NOMO-1 (cell line): ENCODE data around the gene IL36B.

ENCODE experiments used
- DNase-seq, 2 experiments: peaks; one replicate each; lab custom pipeline; 2025; ENCODE audit not compliant: unreplicated experiment in 2 of 2; lab: John Stamatoyannopoulos, UW

The IL36B gene

DNA sequence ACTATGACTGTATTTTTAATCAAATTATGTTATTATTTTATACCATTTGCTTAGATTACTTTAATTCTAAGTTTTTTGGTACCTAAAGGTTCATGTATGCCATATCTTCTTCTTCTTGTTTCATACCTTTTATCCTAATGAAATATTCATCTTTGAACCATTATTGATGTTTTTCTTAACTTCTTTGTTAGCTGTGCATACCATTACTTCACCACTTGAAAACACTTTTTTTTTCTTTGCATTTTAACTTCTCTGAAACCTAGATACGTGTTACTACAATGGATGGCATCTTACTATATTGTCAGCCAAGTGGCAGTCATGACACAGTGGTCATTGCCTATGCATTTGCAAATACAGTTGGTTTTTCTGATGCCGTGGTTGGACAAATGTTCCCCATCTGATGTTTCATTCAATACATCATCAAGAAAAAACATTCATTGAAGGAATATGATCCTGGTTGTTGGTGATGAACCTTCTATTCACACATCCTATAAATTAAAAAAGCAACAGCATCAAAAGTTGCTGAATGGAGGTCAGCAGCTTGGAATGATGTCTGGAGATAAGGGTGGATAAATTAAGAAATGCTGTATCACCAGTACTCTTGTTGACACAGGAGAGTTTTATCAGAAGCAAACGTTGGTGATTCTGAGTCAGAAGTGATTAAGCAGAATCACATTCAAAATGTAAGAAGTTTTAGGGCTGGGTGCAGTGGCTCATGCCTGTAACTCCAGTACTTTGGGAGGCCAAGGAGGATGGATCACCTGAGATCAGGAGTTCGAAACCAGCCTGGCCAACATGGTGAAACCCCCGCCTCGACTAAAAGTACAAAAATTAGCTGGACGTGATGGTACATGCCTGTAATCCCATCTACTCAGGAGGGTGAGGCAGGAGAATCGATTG lies 40.0 kb downstream of the IL36B start:
- DNase-seq, result no peak

- DNase-seq, result no peak
Observed at GRCh38 chr2:113011108-113011507, 41.6 kb downstream of the IL36B start.

DNA sequence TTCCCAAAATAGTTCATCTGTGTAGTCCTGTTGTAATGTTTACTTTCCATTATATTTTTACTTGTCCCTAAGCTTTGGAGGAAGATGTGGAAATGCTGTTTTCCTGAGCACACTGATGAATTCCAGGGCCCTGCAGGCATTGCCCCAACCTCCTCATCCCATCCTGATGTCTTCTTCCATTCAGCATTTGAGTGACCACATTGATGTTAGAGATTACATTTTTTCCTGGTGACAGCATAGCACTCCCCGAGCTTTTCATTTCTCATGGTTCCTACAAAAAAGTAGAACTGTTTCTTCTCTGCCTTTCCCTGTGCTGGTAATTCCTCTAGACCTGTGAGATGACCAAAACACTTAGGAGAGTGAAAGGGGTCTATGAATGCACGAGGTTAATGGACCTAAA lies 42.6 kb downstream of the IL36B start:
- DNase-seq, result no peak

GRCh38 chr2:113009622-113010021 lies 43.0 kb downstream of the IL36B start:
- no peak for DNase-seq

- DNase-seq, result no peak
Observed at GRCh38 chr2:113007250-113007649, 45.4 kb downstream of the IL36B start.

- no peak for DNase-seq
Observed at GRCh38 chr2:113005030-113005509, 47.6 kb downstream of the IL36B start, which contains the start of gene IL36A. Gene IL36A (plus strand): TSS chr2:113005459. CDS start chr2:113005872, 413 bp downstream.

DNA sequence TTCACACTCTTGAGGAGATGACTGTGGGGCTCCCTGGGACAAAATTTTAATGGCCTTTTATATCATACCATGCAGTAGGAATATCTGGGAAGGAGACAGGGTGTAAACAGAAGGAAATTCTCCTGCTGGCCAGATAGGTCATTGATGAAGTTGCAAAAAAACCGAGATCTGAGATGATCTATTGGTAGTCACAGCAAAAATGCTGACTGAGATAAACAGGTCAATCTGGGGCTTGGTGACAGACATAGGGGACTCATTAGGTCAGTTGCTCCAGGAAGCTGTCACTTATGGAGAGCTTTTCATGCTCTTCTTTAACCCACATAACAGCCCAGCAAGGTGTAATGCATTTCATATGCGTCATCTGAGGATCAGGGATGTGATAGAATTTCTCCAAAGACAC lies 50.0 kb downstream of the IL36B start:
- no peak for DNase-seq

DNA sequence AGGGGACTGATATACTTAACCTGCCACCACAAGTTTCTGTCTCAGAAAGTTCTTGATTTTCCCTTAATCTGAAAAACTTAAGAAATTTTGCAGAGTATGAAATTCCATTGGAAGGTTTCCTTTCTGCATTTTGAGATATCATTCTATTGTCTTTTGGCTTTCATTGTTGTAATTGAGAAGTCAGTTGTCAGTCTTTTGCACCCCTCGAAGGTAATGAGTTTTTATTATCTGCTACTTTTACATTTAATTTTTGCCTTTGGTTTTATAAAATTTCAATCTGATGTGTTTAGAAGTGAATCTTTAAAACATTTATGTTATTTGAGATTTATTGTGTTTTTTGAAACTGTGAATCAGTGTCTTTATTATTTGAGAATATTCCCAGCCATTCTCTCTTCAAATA lies 52.2 kb downstream of the IL36B start:
- DNase-seq, result no peak

DNA sequence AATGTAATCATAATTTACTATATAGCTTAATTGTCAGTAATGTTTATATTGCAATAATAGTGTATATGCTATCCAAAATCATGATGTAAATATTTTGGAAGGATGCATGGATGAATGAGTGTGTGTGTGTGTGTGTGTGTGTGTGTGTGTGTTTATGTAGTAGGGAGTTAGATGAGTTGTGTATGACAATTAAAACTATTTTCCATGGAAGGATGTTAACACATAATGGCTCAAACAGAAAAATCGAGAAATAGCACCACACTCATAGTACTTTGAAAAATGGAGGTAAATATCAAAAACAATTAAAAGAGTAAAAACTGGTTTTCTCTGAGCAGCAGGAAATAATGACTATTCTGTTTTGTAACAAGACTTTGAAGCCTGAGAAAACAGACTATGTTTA lies 55.5 kb downstream of the IL36B start:
- no peak for DNase-seq

GRCh38 chr2:112996635-112997034 lies 56.0 kb downstream of the IL36B start:
- no peak for DNase-seq

GRCh38 chr2:112995346-112995920 lies 57.2 kb downstream of the IL36B start:
- no peak for DNase-seq

DNA sequence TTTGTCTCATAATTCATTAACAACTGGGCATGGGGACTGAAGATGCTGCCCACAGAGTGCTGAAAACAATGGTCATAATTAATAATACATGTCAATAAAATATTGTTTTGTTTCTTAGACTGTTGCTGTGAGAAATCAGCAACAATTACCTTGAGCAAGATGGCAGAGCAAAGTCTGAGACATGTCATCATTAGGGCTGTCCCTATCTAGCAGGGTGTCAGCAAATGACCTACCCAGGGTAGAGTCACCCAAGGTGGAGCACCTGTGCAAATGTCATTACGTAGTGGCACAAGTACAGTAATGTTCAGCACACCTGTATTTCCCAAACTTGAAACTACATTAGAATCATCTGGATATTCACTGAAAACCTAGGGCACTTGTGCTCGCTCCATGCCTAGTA lies 58.0 kb downstream of the IL36B start:
- no peak for DNase-seq

DNA sequence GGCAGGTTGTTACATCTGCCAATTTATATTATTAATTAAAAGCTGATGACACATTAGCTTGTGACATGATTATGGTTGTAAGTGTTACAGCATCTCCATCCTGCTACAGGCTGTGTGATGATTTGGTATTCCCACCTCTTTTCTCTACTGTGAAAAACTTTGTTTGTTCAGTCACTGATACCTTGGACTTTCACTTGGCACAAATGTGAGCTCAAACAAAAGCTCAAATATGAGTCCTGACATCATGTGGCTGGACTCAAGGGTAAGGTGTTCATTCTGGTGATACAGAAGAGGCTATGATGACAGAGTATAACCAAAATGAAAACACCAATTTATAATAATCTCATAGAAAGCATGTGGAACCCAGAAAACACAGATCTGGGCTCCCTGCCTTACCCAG lies 58.8 kb downstream of the IL36B start:
- no peak for DNase-seq

DNA sequence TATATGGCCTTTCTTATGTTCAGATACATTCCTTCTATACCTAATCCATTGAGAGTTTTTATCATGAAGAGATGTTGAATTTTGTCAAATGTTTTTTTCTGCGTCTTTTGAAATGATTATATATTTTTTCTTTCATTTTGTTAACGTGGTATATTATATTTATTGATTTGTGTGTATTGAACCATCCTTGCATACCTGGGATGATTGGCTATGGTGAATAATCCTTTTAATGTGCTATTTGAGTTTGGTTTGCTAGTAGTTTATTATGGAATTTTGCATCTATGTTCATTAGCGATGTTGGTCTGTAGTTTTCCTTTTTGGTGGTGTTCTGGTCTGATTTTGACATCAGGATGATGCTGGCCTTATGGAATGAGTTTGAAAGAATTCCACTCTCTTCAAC lies 63.1 kb downstream of the IL36B start:
- DNase-seq, result no peak

DNA sequence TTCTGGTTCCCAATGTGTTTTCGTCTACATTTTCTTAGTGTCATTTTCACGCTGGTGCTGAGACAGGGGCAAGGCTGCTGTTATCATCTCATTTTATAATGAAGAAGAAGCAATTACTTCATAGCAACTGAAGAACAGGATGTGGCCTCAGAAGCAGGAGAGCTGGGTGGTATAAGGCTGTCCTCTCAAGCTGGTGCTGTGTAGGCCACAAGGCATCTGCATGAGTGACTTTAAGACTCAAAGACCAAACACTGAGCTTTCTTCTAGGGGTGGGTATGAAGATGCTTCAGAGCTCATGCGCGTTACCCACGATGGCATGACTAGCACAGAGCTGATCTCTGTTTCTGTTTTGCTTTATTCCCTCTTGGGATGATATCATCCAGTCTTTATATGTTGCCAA lies 67.6 kb downstream of the IL36B start:
- DNase-seq, result no peak

DNA sequence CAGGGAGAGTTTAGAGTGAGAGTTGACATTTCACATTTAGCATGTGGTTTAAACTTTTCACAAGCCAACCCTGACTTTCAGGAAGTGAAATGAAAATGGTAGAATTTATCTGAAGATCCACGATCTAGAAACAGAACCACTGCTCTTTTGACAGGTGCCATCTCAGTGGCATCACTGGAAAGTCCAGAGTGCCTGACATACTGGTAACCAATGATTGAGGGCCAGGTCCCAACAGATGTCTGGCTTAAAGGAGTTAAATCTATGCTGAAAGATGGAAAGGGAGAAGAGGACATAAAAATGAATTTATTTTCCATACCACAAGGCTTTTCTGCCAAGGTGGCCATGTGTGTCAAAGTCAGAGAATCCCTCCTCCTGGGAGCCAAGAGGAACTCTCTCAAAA lies 72.1 kb downstream of the IL36B start:
- DNase-seq, result no peak

GRCh38 chr2:112979731-112980130 lies 72.9 kb downstream of the IL36B start:
- DNase-seq, result no peak

DNA sequence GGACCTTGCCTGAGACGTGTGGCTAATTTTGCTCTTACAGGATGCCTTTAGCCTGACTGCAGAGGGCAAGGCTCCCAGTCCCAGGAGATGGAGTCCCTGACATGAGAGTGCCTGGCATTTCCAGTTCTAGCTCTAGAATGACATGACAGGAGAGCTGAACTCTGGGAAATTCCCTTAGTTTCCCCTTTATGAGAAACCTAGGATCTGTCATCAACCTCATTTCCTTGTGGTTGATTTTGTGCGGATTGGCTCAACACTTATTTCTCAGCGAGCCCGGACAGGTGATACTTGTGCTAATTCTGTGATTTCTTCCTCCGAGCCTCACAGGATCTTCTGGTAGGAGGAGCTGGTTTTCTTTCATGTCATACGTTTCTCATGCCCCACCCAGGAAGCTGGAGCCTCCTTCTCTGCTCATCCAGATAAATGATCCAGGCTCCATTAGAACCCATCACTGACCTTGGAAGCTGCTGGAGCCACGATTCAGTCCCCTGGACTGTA lies 75.1 kb downstream of the IL36B start, which contains the start of gene IL36G:
TSS of gene IL36G (plus strand) at position 448 of the 498 bp plus-strand sequence. CDS start 633 bp downstream, outside the sequence.
- DNase-seq, result no peak
